Occipital lobe (tissue), 2 donors: ENCODE results near the gene SIDT2. TPM values are rescaled to one million over a fixed set of nuclear protein-coding genes. Genes with fewer than 3 reads are reported as not detected.
"Not testable (repeated sequence)": the region's sequence is repeated elsewhere in the genome, so short reads cannot be mapped to it uniquely, and the experiment has no call there.

Source experiments
- DNase-seq: peaks from one replicate; lab custom pipeline; 2025; lab: John Stamatoyannopoulos, UW
- total RNA-seq: library from RNA; depleted of rRNA; stranded (reverse); fragments of >200 nt; gene quantifications from one replicate; pipeline ENCODE4 v1.2.3, GENCODE V29; 2014

Gene SIDT2
- total RNA-seq, 1 donor from 2014 or later, result 8.1 TPM

GRCh38 chr11:117203069-117203407 is 24.5 kb downstream of the SIDT2 start:
- no peak for DNase-seq

- no peak for DNase-seq
Measured at GRCh38 chr11:117204283-117205080, 25.9 kb downstream of the SIDT2 start.

GRCh38 chr11:117205211-117205818 is 26.8 kb downstream of the SIDT2 start:
- no peak for DNase-seq

- DNase-seq, result not testable (repeated sequence)
Measured at GRCh38 chr11:117206111-117206510, 27.6 kb downstream of the SIDT2 start.

- not testable (repeated sequence) for DNase-seq
Measured at GRCh38 chr11:117206859-117207258, 28.3 kb downstream of the SIDT2 start.

GRCh38 chr11:117207481-117207880 is 28.9 kb downstream of the SIDT2 start:
- DNase-seq, result not testable (repeated sequence)

GRCh38 chr11:117208710-117209109 is 30.2 kb downstream of the SIDT2 start:
- DNase-seq, result not testable (repeated sequence)

- not testable (repeated sequence) for DNase-seq
Measured at GRCh38 chr11:117209351-117210125, 31.0 kb downstream of the SIDT2 start.

- DNase-seq, result no peak
Measured at GRCh38 chr11:117210620-117211019, 32.1 kb downstream of the SIDT2 start.

GRCh38 chr11:117212697-117213355 is 34.3 kb downstream of the SIDT2 start:
- no peak for DNase-seq

GRCh38 chr11:117214404-117215110 is 36.0 kb downstream of the SIDT2 start:
- DNase-seq, result no peak

GRCh38 chr11:117217141-117218084 is 38.9 kb downstream of the SIDT2 start:
- DNase-seq, result no peak

- DNase-seq, result no peak
Measured at GRCh38 chr11:117218133-117218915, 39.8 kb downstream of the SIDT2 start.

GRCh38 chr11:117219001-117219400 is 40.5 kb downstream of the SIDT2 start:
- DNase-seq, result no peak

GRCh38 chr11:117219455-117219854 is 40.9 kb downstream of the SIDT2 start:
- no peak for DNase-seq

GRCh38 chr11:117219995-117220394 is 41.5 kb downstream of the SIDT2 start:
- DNase-seq, result no peak

- no peak for DNase-seq
Measured at GRCh38 chr11:117220568-117220967, 42.0 kb downstream of the SIDT2 start.

- DNase-seq, result no peak
Measured at GRCh38 chr11:117220999-117221774, 42.6 kb downstream of the SIDT2 start.
